Naive thymus-derived CD4-positive, alpha-beta T cell (primary cell): ENCODE results near the gene STAT1. TPM values are rescaled to one million over a fixed set of nuclear protein-coding genes. Genes with fewer than 3 reads are reported as not detected.

Source experiments
- ATAC-seq: fragments of 150-1000 bp; cut with Tn5 transposase; 2 replicates; pipeline ENCODE4 v1.10.0; 2021; ENCODE audit warnings: mild to moderate bottlenecking, moderate library complexity
- CTCF ChIA-PET: fragments of 350-600 bp; sonication (Branson Sonifier 250); formaldehyde crosslinking; loops from one replicate; lab custom pipeline; 2021; ENCODE audit warnings: antibody characterized with exemption; lab: Charles Lee
- POLR2A ChIA-PET: fragments of 350-600 bp; sonication (Branson Sonifier 250); formaldehyde crosslinking; loops from one replicate; lab custom pipeline; 2021; ENCODE audit warnings: antibody characterized with exemption, inconsistent platforms; lab: Charles Lee
- DNase-seq, 9 donors: peaks; one replicate each; pipeline versions ENCODE4 v3.0.0 to v3.0.0-alpha.2; 2020 to 2022; ENCODE audit warnings: mixed read lengths in 1 of 9
- H3K27ac ChIP-seq: one replicate; pipeline ENCODE4 v1.7.0; 2013; ENCODE audit warnings: mild to moderate bottlenecking, low read depth, low read length, moderate library complexity
- H3K27me3 ChIP-seq, 2 donors: one replicate each; pipeline ENCODE4 v1.7.0; 2013; ENCODE audit warnings: low read length in 2 of 2, mild to moderate bottlenecking in 2 of 2, moderate library complexity in 2 of 2; ENCODE audit not compliant: control insufficient read depth in 2 of 2, insufficient read depth in 2 of 2
- H3K36me3 ChIP-seq, 3 experiments: 1 replicate in 2 of 3; 2 replicates in 1 of 3; pipeline ENCODE4 v1.7.0; 2013; ENCODE audit warnings: low read length in 3 of 3, mild to moderate bottlenecking in 3 of 3, moderate library complexity in 1 of 3; ENCODE audit not compliant: insufficient read depth in 3 of 3, control insufficient read depth in 2 of 3
- H3K4me1 ChIP-seq, 2 donors: one replicate each; pipeline ENCODE4 v1.7.0; 2013; ENCODE audit warnings: low read length in 2 of 2, mild to moderate bottlenecking in 2 of 2, moderate library complexity in 1 of 2; ENCODE audit not compliant: control insufficient read depth in 2 of 2, insufficient read depth in 2 of 2
- H3K4me3 ChIP-seq: 2 replicates; pipeline ENCODE4 v1.7.0; 2013; ENCODE audit warnings: mild to moderate bottlenecking, low read length
- H3K9me3 ChIP-seq, 3 experiments: 1 replicate in 2 of 3; 2 replicates in 1 of 3; pipeline ENCODE4 v1.7.0; 2013; ENCODE audit warnings: low read length in 3 of 3; ENCODE audit not compliant: control insufficient read depth in 2 of 3
- H3K27ac Mint-ChIP-seq, 9 donors: one replicate each; pipeline ENCODE4 v1.8.0; 2020 to 2022; ENCODE audit warnings: mixed read lengths in 9 of 9, mild to moderate bottlenecking in 8 of 9, moderate library complexity in 5 of 9, inconsistent platforms in 2 of 9
- H3K27me3 Mint-ChIP-seq, 5 donors: one replicate each; pipeline ENCODE4 v1.8.0; 2021 to 2022; ENCODE audit warnings: mixed read lengths in 5 of 5, mild to moderate bottlenecking in 1 of 5
- H3K36me3 Mint-ChIP-seq, 5 donors: one replicate each; pipeline ENCODE4 v1.8.0; 2020 to 2022; ENCODE audit warnings: mixed read lengths in 5 of 5, mild to moderate bottlenecking in 3 of 5, inconsistent platforms in 1 of 5
- H3K4me1 Mint-ChIP-seq, 7 donors: one replicate each; pipeline ENCODE4 v1.8.0; 2020 to 2022; ENCODE audit warnings: mixed read lengths in 7 of 7, mild to moderate bottlenecking in 3 of 7, inconsistent platforms in 1 of 7
- H3K4me3 Mint-ChIP-seq, 10 donors: one replicate each; pipeline ENCODE4 v1.8.0; 2020 to 2022; ENCODE audit warnings: mild to moderate bottlenecking in 10 of 10, mixed read lengths in 10 of 10, moderate library complexity in 6 of 10, inconsistent platforms in 2 of 10
- H3K9me3 Mint-ChIP-seq, 11 donors: one replicate each; pipeline ENCODE4 v1.8.0; 2020 to 2022; ENCODE audit warnings: mixed read lengths in 11 of 11, mild to moderate bottlenecking in 4 of 11, inconsistent platforms in 1 of 11, moderate library complexity in 1 of 11
- intact Hi-C, 2 donors: fragments of 100-400 bp; cut with micrococcal nuclease; formaldehyde crosslinking; loops; one replicate each; pipeline ENCODE4 v1.15.1; 2023
- polyA plus RNA-seq, 2 donors: library from polyadenylated mRNA; unstranded; fragments of 300-500 nt; fragmentation: Illumina TruSeq; gene quantifications; one replicate each; pipeline ENCODE4 v1.2.3, GENCODE V29; 2021
- total RNA-seq, 6 experiments: library from RNA in 5 of 6; stranded (reverse) in 5 of 6; gene quantifications; 1 replicate in 5 of 6; 2 replicates in 1 of 6; pipeline ENCODE4 v1.2.3 and lab custom pipeline; 2021 to 2026

STAT1 gene
- total RNA-seq (1,000 to 10,000 TPM in 1 of 5 experiments, 10 to 100 TPM in 4; 74.1 to 1,177 (median 89.6) TPM), polyA plus RNA-seq (100 to 1,000 TPM; 221 to 244 TPM), total RNA-seq (lab: John Stamatoyannopoulos, UW) (346 reads per million, percentile 97 among the genes with 10 or more reads in this experiment)

DNA sequence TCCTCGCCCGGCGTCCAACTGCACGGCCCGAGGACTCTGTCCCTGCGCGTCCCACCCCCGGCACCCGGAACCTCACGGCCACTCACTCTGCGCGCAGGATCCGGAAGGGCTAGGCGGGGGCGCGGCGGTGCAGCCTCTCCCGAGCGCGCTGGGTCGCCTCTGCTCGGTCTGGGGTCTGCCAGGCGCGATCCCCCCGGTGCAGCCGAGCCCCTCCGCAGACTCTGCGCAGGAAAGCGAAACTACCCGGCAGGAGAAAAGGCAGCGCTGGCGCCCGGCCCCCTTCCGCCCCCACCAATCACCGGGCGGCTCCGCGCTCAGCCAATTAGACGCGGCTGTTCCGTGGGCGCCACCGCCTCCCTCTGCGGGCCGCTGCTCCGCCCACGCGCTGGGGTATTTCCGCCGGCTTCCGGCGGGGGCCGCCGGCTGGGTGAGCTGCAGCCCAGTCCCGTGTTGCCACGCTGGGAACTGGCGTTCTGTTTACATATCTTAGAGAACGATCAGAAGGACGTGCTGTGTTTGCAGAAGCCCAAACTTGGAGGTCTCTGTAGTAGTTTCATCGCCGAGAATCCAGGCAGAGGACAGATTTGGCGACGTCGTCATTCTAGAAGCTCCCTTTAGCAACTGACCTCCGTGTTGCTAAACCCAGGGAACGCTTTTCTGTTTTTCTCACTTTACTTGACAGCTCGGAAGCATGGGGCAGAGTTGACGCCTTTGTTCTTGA, at the start of gene STAT1:
TSS of gene STAT1 (minus strand) at position 240 of the 721 bp plus-strand sequence. CDS start 4,168 bp downstream, outside the sequence.
- intact Hi-C loops, result loop anchor here (1.0 to 5.0 kb wide), 15 partner anchors 8 to 1252 kb away; partner anchors contain the start of genes GLS (in 2 of the 2), MFSD6 (in 2 of the 2), NAB1 (in 2 of the 2) and NABP1 (in 1 of the 2)
- H3K4me1 ChIP-seq, result peaks cover 41 to 48% of the 10 kb centered on the region in 2 donors

DNA sequence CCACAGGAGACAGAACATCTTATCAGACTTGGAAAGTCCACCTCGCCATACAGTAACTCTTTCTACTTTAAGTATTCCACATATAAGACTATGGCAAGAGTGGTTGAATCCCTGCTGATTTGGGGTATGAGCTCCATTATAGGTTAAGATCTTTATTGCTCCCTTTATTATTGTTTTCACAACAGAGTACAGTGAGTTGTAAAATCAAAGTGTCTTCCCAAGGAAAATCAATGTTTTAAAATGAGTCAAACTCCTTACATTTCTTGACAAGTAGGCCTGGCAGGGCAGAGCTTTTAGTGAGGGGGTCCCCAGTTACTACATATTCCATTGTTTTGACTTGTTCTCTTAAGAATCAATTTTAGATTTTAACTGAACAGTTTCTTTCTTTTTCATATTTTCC, 49.6 kb upstream of the STAT1 start:
- peaks cover 12 to 68% (median 36%) of the 10 kb centered on the region in 5 donors for H3K36me3 Mint-ChIP-seq
- H3K9me3 ChIP-seq, result no peaks in the 10 kb centered on the region
- POLR2A ChIA-PET, result interaction anchor here (0.8 to 5.5 kb wide), 5 partner anchors 29 to 182 kb away, joined by 3 to 79 read pairs (median 7); partner anchors contain the start of gene STAT4
- H3K4me1 Mint-ChIP-seq, result peaks cover 40 to 91% (median 87%) of the 10 kb centered on the region in 7 donors
- CTCF ChIA-PET, result interaction anchor here (0.8 to 4.7 kb wide), 5 partner anchors 9 to 102 kb away, joined by 3 to 28 read pairs (median 5); no protein-coding TSS in a partner anchor
- H3K36me3 ChIP-seq, result peaks cover 0 to 17% (median 11%) of the 10 kb centered on the region in 3 experiments
- no peaks in the 10 kb centered on the region for H3K27me3 ChIP-seq
- peaks cover 0 to 5% (median 0%) of the 10 kb centered on the region in 11 donors for H3K9me3 Mint-ChIP-seq
- DNase-seq (no peak), ATAC-seq (no peak)
- H3K27ac Mint-ChIP-seq, result peak overlapping the region; percentile 39 to 96 (median 89)
- H3K27ac ChIP-seq, result peak overlapping the region; percentile 74
- H3K4me3 ChIP-seq, result no peak overlapping the region
- peak overlapping the region in 8 of 10 donors; percentile 39 to 88 (median 80) for H3K4me3 Mint-ChIP-seq
- intact Hi-C loops, result loop anchor here (2.0 to 5.0 kb wide), 3 partner anchors 13 to 614 kb away; partner anchors contain the start of gene NABP1 (in 1 of the 2)
- H3K27me3 Mint-ChIP-seq, result no peaks in the 10 kb centered on the region
- peaks cover 43 to 58% of the 10 kb centered on the region in 2 donors for H3K4me1 ChIP-seq

More for the DNA sequence above, at the start of gene STAT1:
- H3K27me3 ChIP-seq, result no peaks in the 10 kb centered on the region
- peak within 1 kb of the TSS; percentile 87 for H3K27ac ChIP-seq
- DNase-seq (peak; percentile 93 to 99 (median 97)), ATAC-seq (peak; percentile 97)
- H3K36me3 ChIP-seq, result peaks cover 4 to 10% (median 8%) of the 10 kb centered on the region in 3 experiments
- no peaks in the 10 kb centered on the region for H3K9me3 ChIP-seq
- Mint-ChIP-seq H3K9me3 (peaks cover 0 to 6% (median 0%) of the 10 kb centered on the region in 11 donors), H3K27ac (no peak within 1 kb of the TSS), H3K4me1 (peaks cover 23 to 51% (median 42%) of the 10 kb centered on the region in 7 donors), H3K36me3 (peaks cover 6 to 20% (median 14%) of the 10 kb centered on the region in 5 donors), H3K4me3 (no peak within 1 kb of the TSS), H3K27me3 (no peaks in the 10 kb centered on the region)
- ChIA-PET POLR2A (interaction anchor here (0.7 to 6.6 kb wide), 19 partner anchors 9 to 607 kb away, joined by 3 to 58 read pairs (median 4); partner anchors contain the start of genes GLS and STAT4), CTCF (interaction anchor here (0.6 to 1.7 kb wide), 6 partner anchors 9 to 481 kb away, joined by 3 to 7 read pairs (median 4); no protein-coding TSS in a partner anchor)
- peak within 1 kb of the TSS; percentile 69 for H3K4me3 ChIP-seq

DNA sequence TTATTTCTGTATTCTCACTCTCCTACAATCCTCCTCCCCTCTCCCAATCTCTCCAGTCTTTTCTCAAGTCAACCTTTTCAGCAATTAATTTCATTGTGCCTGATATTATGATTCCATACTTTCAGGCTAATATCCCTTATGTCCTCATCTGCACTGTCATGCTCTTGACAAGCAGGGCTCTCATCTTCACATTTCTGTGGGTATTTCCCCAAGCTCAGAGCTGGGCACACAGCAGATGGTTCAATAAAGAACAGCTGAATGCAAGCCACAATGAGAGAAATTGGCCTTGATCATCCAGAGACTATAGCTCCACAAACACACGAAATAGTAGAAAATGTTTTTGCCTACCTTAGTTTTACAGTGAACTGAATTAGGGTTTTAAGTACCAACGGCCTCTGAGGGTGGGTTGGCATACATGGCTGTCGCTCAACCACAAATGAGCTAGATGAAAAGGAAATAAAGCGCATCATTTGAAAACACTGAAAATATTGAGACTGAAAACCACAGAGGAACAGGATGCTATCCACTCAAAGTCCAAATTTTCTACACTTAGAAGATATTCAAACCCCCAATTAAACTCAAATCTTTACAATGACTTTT, 47.5 kb upstream of the STAT1 start:
- no peaks in the 10 kb centered on the region for H3K27me3 ChIP-seq
- no peak overlapping the region for H3K4me3 ChIP-seq
- ATAC-seq (peak; percentile 82), DNase-seq (peak in 7 of 9 donors; percentile 31 to 77 (median 62))
- no peaks in the 10 kb centered on the region for H3K9me3 ChIP-seq
- intact Hi-C loops, result loop anchor here (1.0 to 5.0 kb wide), 4 partner anchors 9 to 616 kb away; partner anchors contain the start of genes NABP1 (in 1 of the 2) and STAT4 (in 1 of the 2)
- H3K27me3 Mint-ChIP-seq, result no peaks in the 10 kb centered on the region
- peak overlapping the region; percentile 22 to 85 (median 71) for H3K4me3 Mint-ChIP-seq
- H3K4me1 ChIP-seq, result peaks cover 50 to 64% of the 10 kb centered on the region in 2 donors
- H3K27ac Mint-ChIP-seq, result peak overlapping the region; percentile 80 to 98 (median 94)
- H3K36me3 ChIP-seq, result peaks cover 0 to 17% (median 11%) of the 10 kb centered on the region in 3 experiments
- peaks cover 0 to 5% (median 0%) of the 10 kb centered on the region in 11 donors for H3K9me3 Mint-ChIP-seq
- POLR2A ChIA-PET, result interaction anchor here (0.5 to 5.5 kb wide), 18 partner anchors 9 to 528 kb away, joined by 3 to 79 read pairs (median 3); partner anchors contain the start of gene STAT4
- peaks cover 41 to 81% (median 73%) of the 10 kb centered on the region in 7 donors for H3K4me1 Mint-ChIP-seq
- H3K27ac ChIP-seq, result peak overlapping the region; percentile 63
- peaks cover 12 to 64% (median 36%) of the 10 kb centered on the region in 5 donors for H3K36me3 Mint-ChIP-seq
- CTCF ChIA-PET, result interaction anchor here (1.1 to 2.3 kb wide), 4 partner anchors 9 to 106 kb away, joined by 3 to 18 read pairs (median 6); no protein-coding TSS in a partner anchor

DNA sequence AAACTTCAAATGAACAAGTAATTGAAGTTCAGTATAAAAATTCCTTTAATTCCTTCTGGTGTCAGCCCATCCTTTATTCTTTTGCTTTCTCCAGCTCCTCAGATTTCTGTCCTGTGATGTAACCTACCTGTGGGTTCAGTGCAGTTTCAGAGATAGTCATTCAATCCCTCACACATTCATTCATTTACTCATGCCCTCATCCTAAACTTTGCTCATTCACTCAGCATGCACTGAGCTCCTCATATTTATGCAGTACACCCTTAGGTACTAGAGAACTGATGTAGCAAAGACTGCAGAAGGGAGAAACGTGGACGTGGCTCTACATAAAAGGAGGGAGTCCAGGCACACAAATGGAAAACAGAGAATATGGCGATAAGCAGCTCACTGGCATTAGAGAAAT, 45.3 kb upstream of the STAT1 start:
- H3K4me3 Mint-ChIP-seq, result peak overlapping the region in 3 of 10 donors; percentile 0 to 24 (median 14)
- intact Hi-C loops, result loop anchor here in 1 of 2 donors (10.0 kb wide), 2 partner anchors 235 to 295 kb away; no protein-coding TSS in a partner anchor
- H3K4me1 ChIP-seq, result peaks cover 52 to 55% of the 10 kb centered on the region in 2 donors

DNA sequence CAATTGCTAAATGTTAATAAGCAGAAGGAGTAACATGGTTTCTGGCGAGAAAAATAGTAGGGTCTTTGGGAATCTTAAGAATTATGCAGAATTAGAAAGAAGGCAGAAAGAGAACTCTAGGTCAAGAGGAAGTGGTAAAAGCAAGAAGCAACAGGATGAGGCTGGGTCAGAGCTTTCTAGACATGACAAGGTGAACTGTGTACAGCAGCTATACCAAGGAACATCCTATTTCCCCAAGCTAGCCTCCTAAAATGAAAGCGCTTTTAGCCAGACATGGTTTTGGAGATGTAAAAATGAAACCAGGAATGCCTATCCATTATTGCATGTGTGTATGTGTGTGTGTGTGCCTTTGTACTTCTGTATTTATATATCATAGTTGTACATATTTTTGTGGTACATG, 42.3 kb upstream of the STAT1 start:
- peak; percentile 69 for ATAC-seq
- Mint-ChIP-seq H3K9me3 (peaks cover 0 to 4% (median 0%) of the 10 kb centered on the region in 11 donors), H3K4me1 (peaks cover 18 to 50% (median 44%) of the 10 kb centered on the region in 7 donors), H3K36me3 (peaks cover 0 to 38% (median 14%) of the 10 kb centered on the region in 5 donors), H3K4me3 (peak overlapping the region in 9 of 10 donors; percentile 49 to 80 (median 66)), H3K27me3 (no peaks in the 10 kb centered on the region), H3K27ac (peak overlapping the region; percentile 53 to 97 (median 82))
- Histone ChIP-seq H3K27ac (peak overlapping the region; percentile 52), H3K36me3 (peaks cover 0 to 8% (median 8%) of the 10 kb centered on the region in 3 experiments), H3K9me3 (no peaks in the 10 kb centered on the region), H3K4me1 (peaks cover 35 to 41% of the 10 kb centered on the region in 2 donors), H3K27me3 (no peaks in the 10 kb centered on the region), H3K4me3 (no peak overlapping the region)
- peak in 6 of 9 donors; percentile 18 to 29 (median 23) for DNase-seq
- POLR2A ChIA-PET, result interaction anchor here (1.0 to 1.5 kb wide), 2 partner anchors 10 to 92 kb away, joined by 3 read pairs; no protein-coding TSS in a partner anchor
- intact Hi-C loops, result loop anchor here (1.0 to 10.0 kb wide), 3 partner anchors 10 to 299 kb away; no protein-coding TSS in a partner anchor
- CTCF ChIA-PET, result interaction anchor here (10.8 kb wide), 1 partner anchor 99 kb away, joined by 488 read pairs; the partner anchor contains the start of gene STAT4

More for the DNA sequence above, 45.3 kb upstream of the STAT1 start:
- H3K36me3 Mint-ChIP-seq, result peaks cover 8 to 61% (median 31%) of the 10 kb centered on the region in 5 donors
- Histone ChIP-seq H3K4me3 (no peak overlapping the region), H3K36me3 (peaks cover 0 to 17% (median 11%) of the 10 kb centered on the region in 3 experiments), H3K9me3 (no peaks in the 10 kb centered on the region), H3K27me3 (no peaks in the 10 kb centered on the region), H3K27ac (no peak overlapping the region)
- ChIA-PET CTCF (interaction anchor here (0.5 to 1.2 kb wide), 4 partner anchors 60 to 295 kb away, joined by 3 to 6 read pairs (median 3); no protein-coding TSS in a partner anchor), POLR2A (interaction anchor here (0.5 to 2.0 kb wide), 6 partner anchors 16 to 274 kb away, joined by 3 to 18 read pairs (median 4); partner anchors contain the start of gene STAT4)
- peaks cover 0 to 5% (median 0%) of the 10 kb centered on the region in 11 donors for H3K9me3 Mint-ChIP-seq
- no peak for DNase-seq
- H3K27ac Mint-ChIP-seq, result peak overlapping the region in 8 of 9 donors; percentile 11 to 96 (median 78)
- peaks cover 36 to 79% (median 71%) of the 10 kb centered on the region in 7 donors for H3K4me1 Mint-ChIP-seq
- no peak for ATAC-seq
- no peaks in the 10 kb centered on the region for H3K27me3 Mint-ChIP-seq
